Esophagus squamous epithelium (tissue), 4 donors: ENCODE measurements around the gene VIPR2.

Source experiments
- POLR2A ChIP-seq, 4 donors: fragments of 450-650 bp; IDR thresholded peaks; one replicate each; pipeline ENCODE4 v1.6.1; 2017; ENCODE audit warnings: antibody characterized with exemption in 4 of 4, mild to moderate bottlenecking in 4 of 4, moderate library complexity in 3 of 4
- TF ChIP-seq, protein P1 (sequence below), 6 experiments: fragments of 450-650 bp in 4 of 6; fragments of 200-600 bp in 2 of 6; sonication (generic) in 2 of 6; IDR thresholded peaks; one replicate each; pipeline ENCODE4 v1.5.1; 2016 to 2019; ENCODE audit warnings: antibody characterized with exemption in 6 of 6, mild to moderate bottlenecking in 4 of 6, moderate library complexity in 4 of 6

- no peak for TF ChIP-seq POLR2A (IDR thresholded peaks at IDR 0.05)
- TF ChIP-seq, protein P1, sequence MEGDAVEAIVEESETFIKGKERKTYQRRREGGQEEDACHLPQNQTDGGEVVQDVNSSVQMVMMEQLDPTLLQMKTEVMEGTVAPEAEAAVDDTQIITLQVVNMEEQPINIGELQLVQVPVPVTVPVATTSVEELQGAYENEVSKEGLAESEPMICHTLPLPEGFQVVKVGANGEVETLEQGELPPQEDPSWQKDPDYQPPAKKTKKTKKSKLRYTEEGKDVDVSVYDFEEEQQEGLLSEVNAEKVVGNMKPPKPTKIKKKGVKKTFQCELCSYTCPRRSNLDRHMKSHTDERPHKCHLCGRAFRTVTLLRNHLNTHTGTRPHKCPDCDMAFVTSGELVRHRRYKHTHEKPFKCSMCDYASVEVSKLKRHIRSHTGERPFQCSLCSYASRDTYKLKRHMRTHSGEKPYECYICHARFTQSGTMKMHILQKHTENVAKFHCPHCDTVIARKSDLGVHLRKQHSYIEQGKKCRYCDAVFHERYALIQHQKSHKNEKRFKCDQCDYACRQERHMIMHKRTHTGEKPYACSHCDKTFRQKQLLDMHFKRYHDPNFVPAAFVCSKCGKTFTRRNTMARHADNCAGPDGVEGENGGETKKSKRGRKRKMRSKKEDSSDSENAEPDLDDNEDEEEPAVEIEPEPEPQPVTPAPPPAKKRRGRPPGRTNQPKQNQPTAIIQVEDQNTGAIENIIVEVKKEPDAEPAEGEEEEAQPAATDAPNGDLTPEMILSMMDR (IDR thresholded peaks at IDR 0.05) = no peak
Measured at GRCh38 chr7:159020987-159021386, 123.7 kb downstream of the VIPR2 start.
